Measurements from ENCODE around the gene ALG6.

GRCh38 chr1:63324779-63325119 is 42.7 kb upstream of the ALG6 start:
- TF ChIP-seq MAFK (conservative IDR thresholded peaks at IDR 0.05 in 1 of 2, IDR thresholded peaks at IDR 0.05 in 1 of 2; ENCODE audit: low read length in 2 of 2), result no peak
- TF ChIP-seq ZBTB44 (CRISPR knock-in tag; IDR thresholded peaks at IDR 0.05), result no peak
- TF ChIP-seq CTCF (CRISPR knock-in tag; IDR thresholded peaks at IDR 0.05), result no peak
